Measurements from ENCODE around the gene SEC23A.
"Not testable (repeated sequence)": the region's sequence is repeated elsewhere in the genome, so short reads cannot be mapped to it uniquely, and the experiment has no call there.

SEC23A gene

GRCh38 chr14:39113685-39114072, 10.6 kb upstream of the SEC23A start:
- H3K27ac ChIP-seq (ENCODE audit: insufficient read depth, low read depth, low read length, poor library complexity, severe bottlenecking): no peak overlapping the region

GRCh38 chr14:39109893-39110715, 7.1 kb upstream of the SEC23A start:
- WGBS, 2 experiments: 94% methylated on average over 12 of the region's 12 CpGs
- Histone ChIP-seq H3K4me1 (ENCODE audit: control insufficient read depth, insufficient read depth, low read length) (no peaks in the 10 kb centered on the region), H3K27me3 (ENCODE audit: control insufficient read depth, insufficient read depth, low read length, poor library complexity, severe bottlenecking) (no peaks in the 10 kb centered on the region), H3K36me3 (ENCODE audit: control insufficient read depth, insufficient read depth, low read length) (no peaks in the 10 kb centered on the region), H3K27ac (ENCODE audit: insufficient read depth, low read depth, low read length, poor library complexity, severe bottlenecking) (no peak overlapping the region), H3K9me3 (ENCODE audit: control insufficient read depth, low read length) (no peaks in the 10 kb centered on the region), H3K4me3 (ENCODE audit: insufficient read depth, low read depth, low read length) (no peak overlapping the region)

More at GRCh38 chr14:39113685-39114072, 10.6 kb upstream of the SEC23A start:
- Histone ChIP-seq H3K36me3 (ENCODE audit: control insufficient read depth, insufficient read depth, low read length) (peaks cover 6% of the 10 kb centered on the region), H3K4me3 (ENCODE audit: insufficient read depth, low read depth, low read length) (peak overlapping the region; percentile 70), H3K4me1 (ENCODE audit: control insufficient read depth, insufficient read depth, low read length) (no peaks in the 10 kb centered on the region), H3K27me3 (ENCODE audit: control insufficient read depth, insufficient read depth, low read length, poor library complexity, severe bottlenecking) (no peaks in the 10 kb centered on the region), H3K9me3 (ENCODE audit: control insufficient read depth, low read length) (no peaks in the 10 kb centered on the region)
- WGBS, 2 experiments: 100% methylated on average over 1 of the region's 3 CpGs; no CpG with 5 or more reads in 1 of the 2 experiments

GRCh38 chr14:39108791-39109190, 5.8 kb upstream of the SEC23A start:
- no peaks in the 10 kb centered on the region for H3K9me3 ChIP-seq (ENCODE audit: control insufficient read depth, low read length)
- no peaks in the 10 kb centered on the region for H3K36me3 ChIP-seq (ENCODE audit: control insufficient read depth, insufficient read depth, low read length)
- H3K4me3 ChIP-seq (ENCODE audit: insufficient read depth, low read depth, low read length): no peak overlapping the region
- H3K27me3 ChIP-seq (ENCODE audit: control insufficient read depth, insufficient read depth, low read length, poor library complexity, severe bottlenecking): no peaks in the 10 kb centered on the region
- WGBS, 2 experiments: 89 to 91% methylated on average over 2 of the region's 3 CpGs
- no peaks in the 10 kb centered on the region for H3K4me1 ChIP-seq (ENCODE audit: control insufficient read depth, insufficient read depth, low read length)
- no peak overlapping the region for H3K27ac ChIP-seq (ENCODE audit: insufficient read depth, low read depth, low read length, poor library complexity, severe bottlenecking)

GRCh38 chr14:39107591-39107996, 4.6 kb upstream of the SEC23A start:
- Histone ChIP-seq H3K4me3 (ENCODE audit: insufficient read depth, low read depth, low read length) (no peak overlapping the region), H3K9me3 (ENCODE audit: control insufficient read depth, low read length) (no peaks in the 10 kb centered on the region), H3K27ac (ENCODE audit: insufficient read depth, low read depth, low read length, poor library complexity, severe bottlenecking) (no peak overlapping the region), H3K27me3 (ENCODE audit: control insufficient read depth, insufficient read depth, low read length, poor library complexity, severe bottlenecking) (no peaks in the 10 kb centered on the region), H3K36me3 (ENCODE audit: control insufficient read depth, insufficient read depth, low read length) (no peaks in the 10 kb centered on the region), H3K4me1 (ENCODE audit: control insufficient read depth, insufficient read depth, low read length) (no peaks in the 10 kb centered on the region)
- 57 to 69% methylated on average over 1 of the region's 2 CpGs for WGBS, 2 experiments

GRCh38 chr14:39104078-39104801, 1.2 kb upstream of the SEC23A start:
- not testable (repeated sequence) for H3K4me1 ChIP-seq (ENCODE audit: control insufficient read depth, insufficient read depth, low read length); H3K27me3 ChIP-seq (ENCODE audit: control insufficient read depth, insufficient read depth, low read length, poor library complexity, severe bottlenecking); H3K9me3 ChIP-seq (ENCODE audit: control insufficient read depth, low read length); H3K27ac ChIP-seq (ENCODE audit: insufficient read depth, low read depth, low read length, poor library complexity, severe bottlenecking); H3K36me3 ChIP-seq (ENCODE audit: control insufficient read depth, insufficient read depth, low read length)
- 94 to 96% methylated on average over 17 of the region's 17 CpGs for WGBS, 2 experiments
- peak overlapping the region; percentile 85 for H3K4me3 ChIP-seq (ENCODE audit: insufficient read depth, low read depth, low read length)

GRCh38 chr14:39102265-39102968, 618 bp downstream of the SEC23A start:
- Histone ChIP-seq H3K36me3 (ENCODE audit: control insufficient read depth, insufficient read depth, low read length) (no peaks in the 10 kb centered on the region), H3K4me1 (ENCODE audit: control insufficient read depth, insufficient read depth, low read length) (no peaks in the 10 kb centered on the region), H3K4me3 (ENCODE audit: insufficient read depth, low read depth, low read length) (peak overlapping the region; percentile 85), H3K27ac (ENCODE audit: insufficient read depth, low read depth, low read length, poor library complexity, severe bottlenecking) (peak overlapping the region; percentile 87), H3K27me3 (ENCODE audit: control insufficient read depth, insufficient read depth, low read length, poor library complexity, severe bottlenecking) (no peaks in the 10 kb centered on the region), H3K9me3 (ENCODE audit: control insufficient read depth, low read length) (no peaks in the 10 kb centered on the region)
- WGBS, 2 experiments: 6 to 8% methylated on average over 21 to 23 of the region's 23 CpGs

GRCh38 chr14:39099748-39100147, 3.3 kb downstream of the SEC23A start:
- Histone ChIP-seq H3K36me3 (ENCODE audit: control insufficient read depth, insufficient read depth, low read length) (peaks cover 3% of the 10 kb centered on the region), H3K9me3 (ENCODE audit: control insufficient read depth, low read length) (no peaks in the 10 kb centered on the region), H3K4me3 (ENCODE audit: insufficient read depth, low read depth, low read length) (no peak overlapping the region), H3K27me3 (ENCODE audit: control insufficient read depth, insufficient read depth, low read length, poor library complexity, severe bottlenecking) (no peaks in the 10 kb centered on the region), H3K4me1 (ENCODE audit: control insufficient read depth, insufficient read depth, low read length) (no peaks in the 10 kb centered on the region), H3K27ac (ENCODE audit: insufficient read depth, low read depth, low read length, poor library complexity, severe bottlenecking) (no peak overlapping the region)

GRCh38 chr14:39099215-39099614, 3.8 kb downstream of the SEC23A start:
- H3K36me3 ChIP-seq (ENCODE audit: control insufficient read depth, insufficient read depth, low read length); H3K4me1 ChIP-seq (ENCODE audit: control insufficient read depth, insufficient read depth, low read length); H3K4me3 ChIP-seq (ENCODE audit: insufficient read depth, low read depth, low read length); H3K27me3 ChIP-seq (ENCODE audit: control insufficient read depth, insufficient read depth, low read length, poor library complexity, severe bottlenecking); H3K9me3 ChIP-seq (ENCODE audit: control insufficient read depth, low read length); H3K27ac ChIP-seq (ENCODE audit: insufficient read depth, low read depth, low read length, poor library complexity, severe bottlenecking): not testable (repeated sequence)
- WGBS, 2 experiments: 92 to 93% methylated on average over 10 of the region's 10 CpGs

GRCh38 chr14:39097159-39097558, 5.9 kb downstream of the SEC23A start:
- Histone ChIP-seq H3K27me3 (ENCODE audit: control insufficient read depth, insufficient read depth, low read length, poor library complexity, severe bottlenecking) (no peaks in the 10 kb centered on the region), H3K27ac (ENCODE audit: insufficient read depth, low read depth, low read length, poor library complexity, severe bottlenecking) (no peak overlapping the region), H3K9me3 (ENCODE audit: control insufficient read depth, low read length) (no peaks in the 10 kb centered on the region), H3K4me1 (ENCODE audit: control insufficient read depth, insufficient read depth, low read length) (no peaks in the 10 kb centered on the region), H3K36me3 (ENCODE audit: control insufficient read depth, insufficient read depth, low read length) (peaks cover 9% of the 10 kb centered on the region), H3K4me3 (ENCODE audit: insufficient read depth, low read depth, low read length) (no peak overlapping the region)
- 78 to 83% methylated on average over 3 of the region's 3 CpGs for WGBS, 2 experiments

- H3K4me1 ChIP-seq (ENCODE audit: control insufficient read depth, insufficient read depth, low read length): no peaks in the 10 kb centered on the region
- H3K27ac ChIP-seq (ENCODE audit: insufficient read depth, low read depth, low read length, poor library complexity, severe bottlenecking): no peak overlapping the region
- 92 to 97% methylated on average over 2 to 3 of the region's 3 CpGs for WGBS, 2 experiments
- no peaks in the 10 kb centered on the region for H3K27me3 ChIP-seq (ENCODE audit: control insufficient read depth, insufficient read depth, low read length, poor library complexity, severe bottlenecking)
- no peak overlapping the region for H3K4me3 ChIP-seq (ENCODE audit: insufficient read depth, low read depth, low read length)
- peaks cover 17% of the 10 kb centered on the region for H3K36me3 ChIP-seq (ENCODE audit: control insufficient read depth, insufficient read depth, low read length)
- no peaks in the 10 kb centered on the region for H3K9me3 ChIP-seq (ENCODE audit: control insufficient read depth, low read length)
Measured at GRCh38 chr14:39094515-39094914, 8.5 kb downstream of the SEC23A start.
